ENCODE results near the gene PLXNC1. TPM values are rescaled to one million over a fixed set of nuclear protein-coding genes. Genes with fewer than 3 reads are reported as not detected.

Gene PLXNC1
- total and polyA plus RNA-seq, 2 of the 8 experiments (the other 6 are each of a cell fraction or from before 2014, with no cell fraction given), result 0.83 to 2.0 TPM

GRCh38 chr12:94178054-94178453 is 29.7 kb downstream of the PLXNC1 start (continued):
- TF ChIP-seq CHD7 (IDR thresholded peaks at IDR 0.05; ENCODE audit: insufficient replicate concordance, low read length) (no peak), RXRA (IDR thresholded peaks at IDR 0.05; ENCODE audit: insufficient read depth, low read depth, low read length) (no peak), TEAD4 (IDR thresholded peaks at IDR 0.05; ENCODE audit: low read depth, low read length) (no peak), RFX5 (IDR thresholded peaks at IDR 0.05; ENCODE audit: borderline replicate concordance, low read depth, low read length) (no peak), SIRT6 (IDR thresholded peaks at IDR 0.05; ENCODE audit: low read length) (no peak), ZNF274 (IDR thresholded peaks at IDR 0.05; ENCODE audit: borderline replicate concordance, extremely low read depth, low read length) (no peak), EZH2 (IDR thresholded peaks at IDR 0.05; ENCODE audit: low read depth, low read length, severe bottlenecking) (no peak), RAD21 (IDR thresholded peaks at IDR 0.05 in 1 of 2, conservative IDR thresholded peaks at IDR 0.05 in 1 of 2; ENCODE audit: low read depth in 2 of 2, low read length in 2 of 2) (no peak), CTBP2 (IDR thresholded peaks at IDR 0.05; ENCODE audit: borderline replicate concordance, insufficient read depth, insufficient read length, low read length) (no peak), JUND (IDR thresholded peaks at IDR 0.05; ENCODE audit: low read length) (no peak), BRCA1 (IDR thresholded peaks at IDR 0.05; ENCODE audit: low read depth, low read length) (no peak), HDAC6 (IDR thresholded peaks at IDR 0.05; ENCODE audit: low read depth, low read length) (no peak)
